ENCODE data around the gene MGP. TPM values are rescaled to one million over a fixed set of nuclear protein-coding genes. Genes with fewer than 3 reads are reported as not detected.

The MGP gene
- total RNA-seq, 4 donors from 2014 or later, result 604 to 929 (median 711) TPM

DNA sequence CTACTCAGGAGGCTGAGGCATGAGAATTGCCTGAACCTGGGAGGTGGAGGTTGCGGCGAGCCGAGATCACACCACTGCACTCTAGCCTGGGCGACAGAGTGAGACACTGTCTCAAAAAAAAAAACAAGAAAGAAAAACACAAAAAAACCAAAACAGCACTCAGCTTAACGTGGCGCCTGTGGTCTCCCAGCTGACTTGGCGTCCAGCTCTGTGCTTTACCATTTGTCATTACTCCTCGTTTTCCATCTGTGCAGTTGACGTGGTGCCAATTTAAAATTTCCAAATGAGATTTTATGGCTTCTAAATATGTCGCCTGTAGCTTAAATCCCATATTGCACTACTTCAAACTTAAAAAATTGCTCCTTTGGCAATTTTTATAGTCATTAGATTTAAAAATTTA, 2.0 kb downstream of the MGP start:
- H3K9me3 ChIP-seq, result no peaks in the 10 kb centered on the region
- TF ChIP-seq POLR2AphosphoS5 (IDR thresholded peaks at IDR 0.05) (no peak), POLR2A (IDR thresholded peaks at IDR 0.05; ENCODE audit: low read depth) (no peak), EP300 (IDR thresholded peaks at IDR 0.05) (no peak), CTCF (IDR thresholded peaks at IDR 0.05) (no peak)
- WGBS, result 59% methylated on average over 10 of the region's 10 CpGs
- H3K27me3 ChIP-seq, result no peaks in the 10 kb centered on the region
- H3K4me3 ChIP-seq, result peak overlapping the region; percentile 49 to 63 (median 60)
- intact Hi-C loops (cut with DNase I), result no loop called here
- peaks cover 10 to 19% (median 14%) of the 10 kb centered on the region in 4 donors for H3K36me3 ChIP-seq
- DNase-seq (ENCODE audit: extremely low spot score), result no peak
- peaks cover 16 to 38% (median 34%) of the 10 kb centered on the region in 4 donors for H3K4me1 ChIP-seq
- peak overlapping the region; percentile 81 to 87 (median 86) for H3K27ac ChIP-seq (replicated peaks in 1 of 4)

DNA sequence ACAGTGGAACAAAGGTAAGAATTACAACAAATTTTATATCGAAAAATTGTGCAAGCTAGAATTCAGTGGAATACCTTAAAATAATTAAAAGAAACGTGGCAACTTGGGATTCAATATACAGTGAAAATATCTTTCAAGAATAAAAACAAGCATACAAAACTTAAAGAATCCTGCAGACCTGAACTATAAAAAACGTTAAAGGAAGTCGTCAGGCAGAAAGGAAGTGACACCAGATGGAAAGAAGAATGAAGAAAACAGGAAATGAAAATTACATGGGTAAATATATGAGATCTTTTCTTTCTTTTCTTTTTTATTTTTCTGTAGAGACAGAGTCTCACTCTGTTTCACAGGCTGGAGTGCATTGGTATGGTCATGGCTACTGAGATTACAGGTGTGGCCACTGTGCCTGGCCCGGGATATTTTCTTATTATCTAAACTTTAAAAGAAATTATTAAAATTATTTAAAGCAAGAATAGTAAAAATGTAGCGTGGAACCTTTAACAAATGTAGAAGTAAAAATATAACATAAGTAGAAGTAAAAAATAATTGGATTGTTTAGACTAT, 4.7 kb downstream of the MGP start:
- no peak for DNase-seq (ENCODE audit: extremely low spot score)
- 76% methylated on average over 6 of the region's 6 CpGs for WGBS
- Histone ChIP-seq H3K36me3 (peaks cover 10 to 19% (median 14%) of the 10 kb centered on the region in 4 donors), H3K27me3 (no peaks in the 10 kb centered on the region), H3K4me3 (no peak overlapping the region), H3K4me1 (peaks cover 9 to 27% (median 25%) of the 10 kb centered on the region in 4 donors), H3K9me3 (no peaks in the 10 kb centered on the region), H3K27ac (replicated peaks in 1 of 4) (no peak overlapping the region)
- intact Hi-C loops (cut with DNase I), result no loop called here
- TF ChIP-seq POLR2A (IDR thresholded peaks at IDR 0.05; ENCODE audit: low read depth) (no peak), CTCF (IDR thresholded peaks at IDR 0.05) (no peak), POLR2AphosphoS5 (IDR thresholded peaks at IDR 0.05) (no peak), EP300 (IDR thresholded peaks at IDR 0.05) (no peak)

GRCh38 chr12:14879222-14879933, 6.3 kb downstream of the MGP start:
- H3K4me3 ChIP-seq, result no peak overlapping the region
- DNase-seq (ENCODE audit: extremely low spot score), result no peak
- H3K27me3 ChIP-seq, result no peaks in the 10 kb centered on the region
- intact Hi-C loops (cut with DNase I), result no loop called here
- no peak for TF ChIP-seq EP300 (IDR thresholded peaks at IDR 0.05)
- TF ChIP-seq POLR2A (IDR thresholded peaks at IDR 0.05; ENCODE audit: low read depth), result no peak
- TF ChIP-seq CTCF (IDR thresholded peaks at IDR 0.05), result no peak
- no peak for TF ChIP-seq POLR2AphosphoS5 (IDR thresholded peaks at IDR 0.05)
- H3K27ac ChIP-seq (replicated peaks in 1 of 4), result no peak overlapping the region
- WGBS, result 94% methylated on average over 8 of the region's 8 CpGs
- no peaks in the 10 kb centered on the region for H3K9me3 ChIP-seq
- H3K4me1 ChIP-seq, result peaks cover 5 to 22% (median 21%) of the 10 kb centered on the region in 4 donors
- peaks cover 10 to 19% (median 14%) of the 10 kb centered on the region in 4 donors for H3K36me3 ChIP-seq

- Histone ChIP-seq H3K9me3 (no peaks in the 10 kb centered on the region), H3K4me3 (no peak overlapping the region), H3K4me1 (peaks cover 0 to 22% (median 17%) of the 10 kb centered on the region in 4 donors), H3K36me3 (peaks cover 10 to 19% (median 14%) of the 10 kb centered on the region in 4 donors), H3K27ac (replicated peaks in 1 of 4) (no peak overlapping the region), H3K27me3 (no peaks in the 10 kb centered on the region)
- WGBS, result 96% methylated on average over 1 of the region's 1 CpG
- DNase-seq (ENCODE audit: extremely low spot score), result no peak
- intact Hi-C loops (cut with DNase I), result no loop called here
- TF ChIP-seq POLR2AphosphoS5 (IDR thresholded peaks at IDR 0.05), result no peak
- TF ChIP-seq CTCF (IDR thresholded peaks at IDR 0.05), result no peak
- no peak for TF ChIP-seq EP300 (IDR thresholded peaks at IDR 0.05)
- TF ChIP-seq POLR2A (IDR thresholded peaks at IDR 0.05; ENCODE audit: low read depth), result no peak
These were observed 7.2 kb downstream of the MGP start for GRCh38 chr12:14878488-14878887.

Data from esophagus muscularis mucosa (tissue), 4 donors.